Measurements from ENCODE around the gene RPTOR. TPM values are rescaled to one million over a fixed set of nuclear protein-coding genes. Genes with fewer than 3 reads are reported as not detected.
A peak's percentile ranks its signal among the peaks of the same experiment; 100 is the strongest.

Gene RPTOR
- total RNA-seq, 6 donors from 2014 or later = 26.8 to 109 (median 36.8) TPM

DNA sequence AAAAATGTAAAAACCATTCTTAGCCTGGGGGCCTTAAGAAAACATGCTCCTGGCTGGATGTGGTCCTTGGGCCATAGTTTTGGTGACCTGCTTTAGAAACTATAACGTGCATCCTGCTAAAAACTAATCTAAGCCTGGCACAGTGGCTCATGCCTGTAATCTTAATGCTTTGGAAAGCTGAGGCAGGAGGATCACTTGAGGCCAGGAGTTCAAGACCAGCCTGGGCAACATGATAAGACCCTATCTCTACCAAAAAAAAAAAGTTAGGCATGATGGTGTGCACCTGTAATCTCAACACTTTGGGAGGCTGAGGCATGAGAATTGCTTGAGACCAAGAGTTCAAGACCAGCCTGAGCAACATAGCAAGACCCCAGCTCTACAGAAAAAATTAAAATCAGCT is 263.2 kb downstream of the RPTOR start:
- no peaks in the 10 kb centered on the region for H3K4me1 ChIP-seq
- no peak for ATAC-seq (ENCODE audit: low FRiP score in 2 of 2)
- no peak overlapping the region for H3K27ac ChIP-seq
- TF ChIP-seq POLR2AphosphoS5 (IDR thresholded peaks at IDR 0.05) = no peak
- TF ChIP-seq EP300 (IDR thresholded peaks at IDR 0.05) = no peak
- TF ChIP-seq, protein P1, sequence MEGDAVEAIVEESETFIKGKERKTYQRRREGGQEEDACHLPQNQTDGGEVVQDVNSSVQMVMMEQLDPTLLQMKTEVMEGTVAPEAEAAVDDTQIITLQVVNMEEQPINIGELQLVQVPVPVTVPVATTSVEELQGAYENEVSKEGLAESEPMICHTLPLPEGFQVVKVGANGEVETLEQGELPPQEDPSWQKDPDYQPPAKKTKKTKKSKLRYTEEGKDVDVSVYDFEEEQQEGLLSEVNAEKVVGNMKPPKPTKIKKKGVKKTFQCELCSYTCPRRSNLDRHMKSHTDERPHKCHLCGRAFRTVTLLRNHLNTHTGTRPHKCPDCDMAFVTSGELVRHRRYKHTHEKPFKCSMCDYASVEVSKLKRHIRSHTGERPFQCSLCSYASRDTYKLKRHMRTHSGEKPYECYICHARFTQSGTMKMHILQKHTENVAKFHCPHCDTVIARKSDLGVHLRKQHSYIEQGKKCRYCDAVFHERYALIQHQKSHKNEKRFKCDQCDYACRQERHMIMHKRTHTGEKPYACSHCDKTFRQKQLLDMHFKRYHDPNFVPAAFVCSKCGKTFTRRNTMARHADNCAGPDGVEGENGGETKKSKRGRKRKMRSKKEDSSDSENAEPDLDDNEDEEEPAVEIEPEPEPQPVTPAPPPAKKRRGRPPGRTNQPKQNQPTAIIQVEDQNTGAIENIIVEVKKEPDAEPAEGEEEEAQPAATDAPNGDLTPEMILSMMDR (IDR thresholded peaks at IDR 0.05) = no peak
- no peak for TF ChIP-seq POLR2A (IDR thresholded peaks at IDR 0.05)
- H3K36me3 ChIP-seq = no peaks in the 10 kb centered on the region
- H3K27me3 ChIP-seq = no peaks in the 10 kb centered on the region
- H3K9me3 ChIP-seq = peaks cover 0 to 14% (median 3%) of the 10 kb centered on the region in 4 donors
- H3K4me3 ChIP-seq = no peak overlapping the region
- no peak for DNase-seq
- 93 to 94% methylated on average over 1 of the region's 1 CpG for WGBS, 2 donors

DNA sequence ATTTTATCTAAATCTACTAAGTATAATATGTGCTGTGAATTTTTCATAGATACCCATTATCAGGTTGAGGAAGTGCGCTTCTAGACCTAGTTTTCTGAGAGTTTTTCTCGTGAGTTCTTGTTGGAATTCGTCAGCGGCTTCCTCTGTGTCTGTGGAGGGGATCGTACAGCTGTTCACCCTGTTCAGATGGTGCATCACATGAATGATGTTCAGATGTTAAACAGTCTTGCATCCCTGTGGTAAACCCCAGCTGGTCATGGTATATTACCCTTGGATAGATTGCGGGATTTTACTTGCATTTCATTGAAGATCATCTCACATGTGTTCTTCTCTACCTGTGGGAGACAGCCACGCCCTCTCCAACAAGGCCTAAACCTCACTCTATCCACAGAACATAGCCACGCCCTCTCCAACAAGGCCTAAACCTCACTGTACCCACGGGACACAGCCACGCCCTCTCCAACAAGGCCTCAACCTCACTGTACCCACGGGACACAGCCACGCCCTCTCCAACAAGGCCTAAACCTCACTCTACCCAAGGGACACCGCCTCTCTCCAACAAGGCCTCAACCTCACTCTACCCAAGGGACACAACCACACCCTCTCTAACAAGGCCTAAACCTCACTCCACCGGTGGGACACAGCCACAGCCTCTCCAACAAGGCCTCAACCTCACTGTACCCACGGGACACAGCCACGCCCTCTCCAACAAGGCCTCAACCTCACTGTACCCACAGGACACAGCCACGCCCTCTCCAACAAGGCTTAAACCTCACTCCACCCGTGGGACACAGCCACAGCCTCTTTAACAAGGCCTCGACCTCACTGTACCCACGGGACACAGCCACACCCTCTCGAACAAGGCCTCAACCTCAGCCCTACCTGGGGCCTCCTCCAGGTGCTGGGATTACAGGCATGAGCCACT is 266.8 kb downstream of the RPTOR start:
- Histone ChIP-seq H3K27ac (no peak overlapping the region), H3K9me3 (peaks cover 0 to 12% (median 2%) of the 10 kb centered on the region in 4 donors), H3K4me3 (no peak overlapping the region), H3K36me3 (no peaks in the 10 kb centered on the region), H3K4me1 (no peaks in the 10 kb centered on the region), H3K27me3 (no peaks in the 10 kb centered on the region)
- WGBS, 2 donors = 87 to 88% methylated on average over 21 of the region's 21 CpGs
- TF ChIP-seq, protein P1 (IDR thresholded peaks at IDR 0.05) = no peak
- TF ChIP-seq EP300 (IDR thresholded peaks at IDR 0.05) (no peak), POLR2A (IDR thresholded peaks at IDR 0.05) (no peak), POLR2AphosphoS5 (IDR thresholded peaks at IDR 0.05) (no peak)
- no peak for ATAC-seq (ENCODE audit: low FRiP score in 2 of 2)
- DNase-seq = no peak

DNA sequence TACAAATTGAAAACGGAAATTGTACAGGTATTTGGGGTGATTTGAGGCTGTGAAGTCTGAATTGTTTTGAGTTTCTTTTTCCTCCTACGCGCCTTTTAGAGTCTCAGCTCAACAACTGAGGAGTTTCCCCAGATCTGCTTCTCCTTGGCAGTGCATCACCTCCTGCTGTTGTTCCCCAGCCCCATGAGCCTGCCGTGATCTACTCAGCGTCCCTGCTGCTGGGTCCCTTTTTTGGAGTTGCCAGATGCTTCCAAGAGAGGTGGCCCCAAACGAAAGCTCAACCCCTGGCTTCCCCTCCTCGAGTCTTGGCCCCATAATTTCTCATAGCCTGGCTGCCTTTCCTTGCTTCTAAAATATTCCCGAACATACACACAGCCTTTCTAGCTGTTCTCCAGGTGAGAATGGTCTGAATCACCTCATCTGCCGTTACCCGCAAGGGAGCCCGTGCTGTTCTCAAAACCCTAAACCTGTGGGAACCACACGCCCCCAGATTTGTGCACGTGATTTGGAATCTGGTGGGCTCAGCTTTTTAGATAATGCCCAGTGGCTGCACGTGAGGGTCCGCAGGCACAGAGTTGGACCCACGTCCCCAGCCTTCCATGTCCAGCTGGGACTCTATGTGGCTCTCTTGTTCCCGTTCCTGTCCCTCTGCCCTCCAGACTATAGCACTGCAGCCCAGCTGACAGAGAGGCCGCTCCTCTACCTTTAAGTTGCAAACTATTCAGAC is 267.9 kb downstream of the RPTOR start:
- Histone ChIP-seq H3K9me3 (peaks cover 0 to 2% (median 0%) of the 10 kb centered on the region in 4 donors), H3K36me3 (no peaks in the 10 kb centered on the region), H3K27ac (no peak overlapping the region), H3K4me3 (no peak overlapping the region), H3K4me1 (no peaks in the 10 kb centered on the region), H3K27me3 (no peaks in the 10 kb centered on the region)
- ATAC-seq (ENCODE audit: low FRiP score in 2 of 2) (no peak), DNase-seq (peak in 1 of 2 donors; percentile 10)
- TF ChIP-seq EP300 (IDR thresholded peaks at IDR 0.05) (no peak), POLR2AphosphoS5 (IDR thresholded peaks at IDR 0.05) (no peak), POLR2A (IDR thresholded peaks at IDR 0.05) (no peak)
- TF ChIP-seq, protein P1 (IDR thresholded peaks at IDR 0.05) = no peak
- WGBS, 2 donors = 90% methylated on average over 18 of the region's 18 CpGs

DNA sequence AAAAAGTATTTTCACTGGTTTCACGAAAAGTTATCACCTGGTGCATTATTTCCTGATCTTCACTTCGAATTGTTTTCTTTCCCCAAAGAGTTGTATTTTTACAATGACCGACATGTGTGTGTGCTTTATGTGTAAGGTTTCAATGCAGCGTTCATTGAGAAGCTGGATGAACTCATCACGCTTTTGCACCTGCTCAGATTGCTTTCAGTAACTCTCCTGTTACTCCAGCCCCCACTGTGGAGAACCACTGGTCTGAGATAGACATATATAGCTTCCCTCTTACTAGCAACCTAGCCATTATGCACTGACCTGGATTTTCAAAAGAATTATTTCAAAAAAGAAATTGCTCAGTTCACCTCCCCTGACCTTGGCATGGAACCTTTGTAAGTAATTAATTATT is 268.7 kb downstream of the RPTOR start:
- no peak for TF ChIP-seq POLR2AphosphoS5 (IDR thresholded peaks at IDR 0.05)
- TF ChIP-seq, protein P1 (IDR thresholded peaks at IDR 0.05) = no peak
- no peak for TF ChIP-seq POLR2A (IDR thresholded peaks at IDR 0.05)
- no peak for TF ChIP-seq EP300 (IDR thresholded peaks at IDR 0.05)

More for the DNA sequence above, 268.7 kb downstream of the RPTOR start:
- no peak for DNase-seq
- Histone ChIP-seq H3K4me1 (no peaks in the 10 kb centered on the region), H3K27me3 (no peaks in the 10 kb centered on the region), H3K4me3 (no peak overlapping the region), H3K27ac (no peak overlapping the region), H3K9me3 (no peaks in the 10 kb centered on the region), H3K36me3 (no peaks in the 10 kb centered on the region)
- ATAC-seq (ENCODE audit: low FRiP score in 2 of 2) = no peak
- WGBS, 2 donors = 95 to 96% methylated on average over 5 of the region's 5 CpGs

All from upper lobe of left lung (tissue), 6 donors.